IPS DF 6.9 (cell line): Measurements from ENCODE around the gene NUBP1.

Experiments
- DNase-seq: peaks from one replicate; pipeline ENCODE4 v3.0.0-alpha.2; 2013; ENCODE audit warnings: low read depth, low spot score
- H3K27ac ChIP-seq: one replicate; pipeline ENCODE4 v1.5.1; 2013; ENCODE audit warnings: low read length, control low read depth
- H3K27me3 ChIP-seq: 2 replicates; pipeline ENCODE4 v1.6.1; 2013; ENCODE audit warnings: mild to moderate bottlenecking, low read length; ENCODE audit not compliant: control insufficient read depth, insufficient read depth
- H3K36me3 ChIP-seq: 2 replicates; pipeline ENCODE4 v1.6.1; 2013; ENCODE audit warnings: low read length; ENCODE audit not compliant: control insufficient read depth, insufficient read depth
- H3K4me1 ChIP-seq: 2 replicates; pipeline ENCODE4 v1.6.1; 2013; ENCODE audit warnings: low read length; ENCODE audit not compliant: control insufficient read depth, insufficient read depth
- H3K4me3 ChIP-seq: 2 replicates; pipeline ENCODE4 v1.5.1; 2013; ENCODE audit warnings: mild to moderate bottlenecking, low read length
- H3K9me3 ChIP-seq: 2 replicates; pipeline ENCODE4 v1.6.1; 2013; ENCODE audit warnings: low read length, inconsistent platforms; ENCODE audit not compliant: control insufficient read depth, insufficient read depth
- WGBS: extraction: QIAGEN DNeasy Blood & Tissue Kit; methylation state at CpG from one replicate; pipeline ENCODE4 v1.1.7; 2013; ENCODE audit warnings: mixed read lengths, missing lambda C conversion rate; ENCODE audit not compliant: insufficient read length, insufficient coverage; 5-methylcytosine and 5-hydroxymethylcytosine counted together

The NUBP1 gene

GRCh38 chr16:10751291-10751697 is 7.7 kb downstream of the NUBP1 start:
- no peaks in the 10 kb centered on the region; the same call in 1 of the 2 replicates for H3K36me3 ChIP-seq
- H3K9me3 ChIP-seq = no peaks in the 10 kb centered on the region
- no CpG with 5 or more reads among the region's 13 CpGs for WGBS
- no peak overlapping the region for H3K27ac ChIP-seq
- no peak overlapping the region for H3K4me3 ChIP-seq
- H3K4me1 ChIP-seq = no peaks in the 10 kb centered on the region
- H3K27me3 ChIP-seq = no peaks in the 10 kb centered on the region
- DNase-seq = no peak

GRCh38 chr16:10752843-10753523 is 9.3 kb downstream of the NUBP1 start:
- DNase-seq = no peak
- Histone ChIP-seq H3K4me1 (no peaks in the 10 kb centered on the region), H3K9me3 (no peaks in the 10 kb centered on the region), H3K4me3 (no peak overlapping the region), H3K36me3 (peaks cover 3% of the 10 kb centered on the region; the same call in 1 of the 2 replicates), H3K27me3 (no peaks in the 10 kb centered on the region), H3K27ac (no peak overlapping the region)
- no CpG with 5 or more reads among the region's 10 CpGs for WGBS

GRCh38 chr16:10753670-10754069 is 10.0 kb downstream of the NUBP1 start:
- no peak overlapping the region for H3K27ac ChIP-seq
- no peaks in the 10 kb centered on the region for H3K9me3 ChIP-seq
- H3K4me3 ChIP-seq = no peak overlapping the region
- no peaks in the 10 kb centered on the region for H3K4me1 ChIP-seq
- H3K36me3 ChIP-seq = peaks cover 4% of the 10 kb centered on the region
- no peak for DNase-seq
- no CpG with 5 or more reads among the region's 7 CpGs for WGBS
- no peaks in the 10 kb centered on the region for H3K27me3 ChIP-seq

GRCh38 chr16:10754941-10755340 is 11.3 kb downstream of the NUBP1 start:
- Histone ChIP-seq H3K4me3 (no peak overlapping the region), H3K9me3 (no peaks in the 10 kb centered on the region), H3K36me3 (peaks cover 7% of the 10 kb centered on the region), H3K4me1 (no peaks in the 10 kb centered on the region), H3K27ac (no peak overlapping the region), H3K27me3 (no peaks in the 10 kb centered on the region)
- no peak for DNase-seq
- no CpG with 5 or more reads among the region's 4 CpGs for WGBS

- no peak for DNase-seq
- Histone ChIP-seq H3K4me1 (no peaks in the 10 kb centered on the region), H3K4me3 (no peak overlapping the region), H3K9me3 (no peaks in the 10 kb centered on the region), H3K27ac (no peak overlapping the region), H3K27me3 (no peaks in the 10 kb centered on the region), H3K36me3 (peaks cover 12% of the 10 kb centered on the region)
- WGBS = no CpG with 5 or more reads among the region's 6 CpGs
These were observed 12.9 kb downstream of the NUBP1 start for GRCh38 chr16:10756574-10756973.

GRCh38 chr16:10760858-10761257 is 17.2 kb downstream of the NUBP1 start:
- H3K4me1 ChIP-seq = no peaks in the 10 kb centered on the region; the same call in 1 of the 2 replicates
- DNase-seq = no peak
- H3K27me3 ChIP-seq = no peaks in the 10 kb centered on the region
- no CpG with 5 or more reads among the region's 3 CpGs for WGBS
- no peak overlapping the region for H3K27ac ChIP-seq
- H3K36me3 ChIP-seq = peaks cover 20% of the 10 kb centered on the region
- no peak overlapping the region for H3K4me3 ChIP-seq
- H3K9me3 ChIP-seq = no peaks in the 10 kb centered on the region

GRCh38 chr16:10761373-10761772 is 17.7 kb downstream of the NUBP1 start:
- no peak for DNase-seq
- no peak overlapping the region for H3K4me3 ChIP-seq
- no peaks in the 10 kb centered on the region for H3K27me3 ChIP-seq
- H3K9me3 ChIP-seq = no peaks in the 10 kb centered on the region
- whole genome bisulfite sequencing = no CpG with 5 or more reads among the region's 8 CpGs
- no peaks in the 10 kb centered on the region; the same call in 1 of the 2 replicates for H3K4me1 ChIP-seq
- H3K36me3 ChIP-seq = peaks cover 20% of the 10 kb centered on the region
- H3K27ac ChIP-seq = no peak overlapping the region

- no peak overlapping the region for H3K27ac ChIP-seq
- H3K9me3 ChIP-seq = no peaks in the 10 kb centered on the region
- no peaks in the 10 kb centered on the region for H3K27me3 ChIP-seq
- H3K36me3 ChIP-seq = peaks cover 20% of the 10 kb centered on the region
- WGBS = no CpG with 5 or more reads among the region's 35 CpGs
- H3K4me1 ChIP-seq = no peaks in the 10 kb centered on the region; the same call in 1 of the 2 replicates
- H3K4me3 ChIP-seq = no peak overlapping the region
- DNase-seq = no peak
These were observed 18.8 kb downstream of the NUBP1 start for GRCh38 chr16:10762336-10763016.

GRCh38 chr16:10763456-10763855 is 19.8 kb downstream of the NUBP1 start:
- no peak overlapping the region for H3K4me3 ChIP-seq
- no peak for DNase-seq
- H3K36me3 ChIP-seq = peaks cover 15% of the 10 kb centered on the region
- H3K9me3 ChIP-seq = no peaks in the 10 kb centered on the region
- H3K27ac ChIP-seq = no peak overlapping the region
- H3K4me1 ChIP-seq = no peaks in the 10 kb centered on the region; the same call in 1 of the 2 replicates
- H3K27me3 ChIP-seq = no peaks in the 10 kb centered on the region
- no CpG with 5 or more reads among the region's 7 CpGs for WGBS

GRCh38 chr16:10765772-10766171 is 22.1 kb downstream of the NUBP1 start:
- H3K36me3 ChIP-seq = peaks cover 13% of the 10 kb centered on the region
- no peak for DNase-seq
- H3K4me3 ChIP-seq = no peak overlapping the region
- WGBS = no CpG with 5 or more reads among the region's 4 CpGs
- no peak overlapping the region for H3K27ac ChIP-seq
- no peaks in the 10 kb centered on the region for H3K27me3 ChIP-seq
- H3K9me3 ChIP-seq = no peaks in the 10 kb centered on the region
- no peaks in the 10 kb centered on the region; the same call in 1 of the 2 replicates for H3K4me1 ChIP-seq
